NCI-H526 (cell line): ENCODE measurements around the gene ANKRD34B.
A peak's percentile ranks its signal among the peaks of the same experiment; 100 is the strongest.

Experiments used
- DNase-seq, 2 experiments: peaks; one replicate each; lab custom pipeline; 2025; lab: John Stamatoyannopoulos, UW

Gene ANKRD34B

GRCh38 chr5:80569086-80569960 is 757 bp downstream of the ANKRD34B start:
- peak in 1 of 2 experiments; percentile 27 for DNase-seq

GRCh38 chr5:80568251-80568650 is 1.8 kb downstream of the ANKRD34B start:
- DNase-seq, result no peak

GRCh38 chr5:80566711-80567259 is 3.3 kb downstream of the ANKRD34B start:
- DNase-seq, result no peak

GRCh38 chr5:80565330-80565729 is 4.8 kb downstream of the ANKRD34B start:
- DNase-seq, result no peak

- no peak for DNase-seq
Observed at GRCh38 chr5:80559244-80559643, 10.8 kb downstream of the ANKRD34B start.

- DNase-seq, result no peak
Observed at GRCh38 chr5:80555099-80555498, 15.0 kb downstream of the ANKRD34B start.

GRCh38 chr5:80554646-80555045 is 15.4 kb downstream of the ANKRD34B start:
- DNase-seq, result no peak

- DNase-seq, result no peak
Observed at GRCh38 chr5:80541392-80541791, 28.7 kb downstream of the ANKRD34B start.

- DNase-seq, result no peak
Observed at GRCh38 chr5:80540691-80541090, 29.4 kb downstream of the ANKRD34B start.

GRCh38 chr5:80516826-80517225 is 53.3 kb downstream of the ANKRD34B start:
- DNase-seq, result no peak

GRCh38 chr5:80509362-80509761 is 60.7 kb downstream of the ANKRD34B start:
- DNase-seq, result no peak

GRCh38 chr5:80508844-80509243 is 61.2 kb downstream of the ANKRD34B start:
- no peak for DNase-seq

GRCh38 chr5:80507663-80508062 is 62.4 kb downstream of the ANKRD34B start:
- no peak for DNase-seq
